DOHH2 (cell line): ENCODE results near the gene AJAP1.

Experiments used
- H3F3A ChIP-seq: fragments of 200-600 bp; sonication (generic), shearing (Covaris generic); 2 replicates; pipeline ENCODE4 v1.6.0; 2016; ENCODE audit warnings: antibody characterized with exemption, mild to moderate bottlenecking; ENCODE audit not compliant: control insufficient read depth, insufficient read depth
- H3K27ac ChIP-seq: fragments of 200-600 bp; sonication (generic); 2 replicates; pipeline ENCODE4 v1.5.1; 2014; ENCODE audit warnings: low read depth, mild to moderate bottlenecking, low read length, moderate library complexity
- H3K27me3 ChIP-seq: fragments of 200-600 bp; sonication (generic); 2 replicates; pipeline ENCODE4 v1.6.1; 2014; ENCODE audit warnings: mild to moderate bottlenecking, low read length, mixed read lengths; ENCODE audit not compliant: control insufficient read depth
- H3K36me3 ChIP-seq: fragments of 200-600 bp; sonication (generic); 2 replicates; pipeline ENCODE4 v1.6.1; 2014; ENCODE audit warnings: mild to moderate bottlenecking, low read length, moderate library complexity, mixed read lengths; ENCODE audit not compliant: control insufficient read depth
- H3K4me1 ChIP-seq: fragments of 200-600 bp; sonication (generic); 2 replicates; pipeline ENCODE4 v1.6.1; 2014; ENCODE audit warnings: mild to moderate bottlenecking, low read length, mixed read lengths; ENCODE audit not compliant: control insufficient read depth
- H3K4me2 ChIP-seq: fragments of 200-600 bp; sonication (generic); 2 replicates; pipeline ENCODE4 v1.6.0; 2014; ENCODE audit warnings: mild to moderate bottlenecking, low read length, moderate library complexity
- H3K4me3 ChIP-seq: fragments of 200-600 bp; sonication (generic); 2 replicates; pipeline ENCODE4 v1.5.1; 2014; ENCODE audit warnings: mild to moderate bottlenecking, low read length, mixed read lengths
- H3K79me2 ChIP-seq: fragments of 200-600 bp; sonication (generic); 2 replicates; pipeline ENCODE4 v1.6.1; 2014; ENCODE audit warnings: mild to moderate bottlenecking, low read length, mixed read lengths; ENCODE audit not compliant: control insufficient read depth
- H3K9me2 ChIP-seq: fragments of 200-600 bp; sonication (generic); replicated peaks from 2 replicates; pipeline ENCODE4 v1.6.1; 2014; ENCODE audit warnings: mild to moderate bottlenecking, low read length, mixed read lengths; ENCODE audit not compliant: control insufficient read depth
- H3K9me3 ChIP-seq: fragments of 200-600 bp; sonication (generic); 2 replicates; pipeline ENCODE4 v1.6.1; 2014; ENCODE audit warnings: antibody characterized with exemption, low read length, mixed read lengths; ENCODE audit not compliant: control insufficient read depth, insufficient read depth
- H4K20me1 ChIP-seq: fragments of 200-600 bp; sonication (generic); 2 replicates; pipeline ENCODE4 v1.6.0; 2014; ENCODE audit warnings: low read depth, mild to moderate bottlenecking, antibody characterized with exemption, low read length, moderate library complexity; ENCODE audit not compliant: control insufficient read depth, insufficient read depth
- EZH2phosphoT487 ChIP-seq: fragments of 200-600 bp; sonication (generic); IDR thresholded peaks from 2 replicates; pipeline ENCODE4 v1.6.1; 2017; ENCODE audit warnings: borderline replicate concordance, mild to moderate bottlenecking, antibody characterized with exemption, low read length, moderate library complexity, mixed read lengths
- TF ChIP-seq, protein P1 (sequence below): fragments of 200-600 bp; sonication (generic); IDR thresholded peaks from one replicate; pipeline ENCODE4 v1.5.1; 2014; ENCODE audit warnings: antibody characterized with exemption, mild to moderate bottlenecking, low read depth, low read length; ENCODE audit not compliant: poor library complexity, severe bottlenecking

The AJAP1 gene, protein sequence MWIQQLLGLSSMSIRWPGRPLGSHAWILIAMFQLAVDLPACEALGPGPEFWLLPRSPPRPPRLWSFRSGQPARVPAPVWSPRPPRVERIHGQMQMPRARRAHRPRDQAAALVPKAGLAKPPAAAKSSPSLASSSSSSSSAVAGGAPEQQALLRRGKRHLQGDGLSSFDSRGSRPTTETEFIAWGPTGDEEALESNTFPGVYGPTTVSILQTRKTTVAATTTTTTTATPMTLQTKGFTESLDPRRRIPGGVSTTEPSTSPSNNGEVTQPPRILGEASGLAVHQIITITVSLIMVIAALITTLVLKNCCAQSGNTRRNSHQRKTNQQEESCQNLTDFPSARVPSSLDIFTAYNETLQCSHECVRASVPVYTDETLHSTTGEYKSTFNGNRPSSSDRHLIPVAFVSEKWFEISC

DNA sequence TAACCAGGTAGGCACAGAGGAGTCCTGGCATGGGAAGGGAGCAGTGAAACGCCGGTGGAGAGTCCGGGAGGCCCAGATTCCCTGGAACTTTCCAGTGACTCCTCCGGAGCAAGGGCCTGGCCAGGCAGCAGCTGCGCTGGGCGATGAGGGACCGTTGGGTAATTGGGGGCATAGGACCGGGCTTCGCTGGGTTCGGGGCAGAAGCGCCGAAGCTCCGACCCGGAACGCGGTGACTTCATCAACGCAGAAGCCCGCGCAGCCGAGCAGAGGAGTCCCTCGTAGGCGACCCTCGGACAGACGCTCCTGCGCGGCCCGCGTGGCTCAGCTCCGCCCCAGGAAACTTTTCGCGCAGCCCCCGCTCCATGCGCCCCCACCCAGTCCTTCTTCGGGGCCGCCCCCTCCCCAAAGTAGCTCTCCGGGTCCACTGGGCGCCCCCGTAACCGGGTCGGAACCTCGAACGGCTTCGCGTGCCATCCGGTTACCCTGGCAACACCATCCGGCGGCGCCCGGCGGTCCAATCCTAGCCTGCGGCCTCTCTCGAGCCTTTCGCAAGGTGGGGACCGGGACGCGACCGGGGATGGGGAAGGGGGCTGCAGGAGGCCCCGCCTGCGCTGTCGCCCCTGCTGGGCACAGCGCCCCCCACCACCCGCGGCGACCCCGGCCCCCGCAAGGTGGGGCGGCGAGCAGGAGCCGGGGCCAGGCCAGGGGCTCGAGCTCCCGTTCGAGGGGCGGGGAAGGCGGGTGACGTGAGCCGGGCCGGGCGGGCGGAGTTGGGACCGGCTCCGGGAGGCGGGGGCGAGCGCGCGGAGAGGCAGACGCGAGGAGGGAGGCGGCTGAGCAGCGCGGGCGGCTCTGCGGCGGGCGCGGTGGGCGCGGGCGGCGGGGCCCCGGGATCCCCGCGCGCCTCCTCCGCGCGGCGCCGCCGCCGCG, at the start of gene AJAP1:
Gene AJAP1, plus strand, starts transcription at position 814 of the 930 bp plus-strand sequence. CDS start 817 bp downstream, outside the sequence.
- no peak within 1 kb of the TSS for H3K4me3 ChIP-seq
- peaks cover 21% of the 10 kb centered on the region for H3K4me1 ChIP-seq
- H3F3A ChIP-seq: no peaks in the 10 kb centered on the region
- no peaks in the 10 kb centered on the region for H3K79me2 ChIP-seq
- no peak within 1 kb of the TSS for H3K27ac ChIP-seq
- peaks cover 29% of the 10 kb centered on the region for H3K27me3 ChIP-seq
- TF ChIP-seq EZH2phosphoT487: no peak
- TF ChIP-seq, protein P1, sequence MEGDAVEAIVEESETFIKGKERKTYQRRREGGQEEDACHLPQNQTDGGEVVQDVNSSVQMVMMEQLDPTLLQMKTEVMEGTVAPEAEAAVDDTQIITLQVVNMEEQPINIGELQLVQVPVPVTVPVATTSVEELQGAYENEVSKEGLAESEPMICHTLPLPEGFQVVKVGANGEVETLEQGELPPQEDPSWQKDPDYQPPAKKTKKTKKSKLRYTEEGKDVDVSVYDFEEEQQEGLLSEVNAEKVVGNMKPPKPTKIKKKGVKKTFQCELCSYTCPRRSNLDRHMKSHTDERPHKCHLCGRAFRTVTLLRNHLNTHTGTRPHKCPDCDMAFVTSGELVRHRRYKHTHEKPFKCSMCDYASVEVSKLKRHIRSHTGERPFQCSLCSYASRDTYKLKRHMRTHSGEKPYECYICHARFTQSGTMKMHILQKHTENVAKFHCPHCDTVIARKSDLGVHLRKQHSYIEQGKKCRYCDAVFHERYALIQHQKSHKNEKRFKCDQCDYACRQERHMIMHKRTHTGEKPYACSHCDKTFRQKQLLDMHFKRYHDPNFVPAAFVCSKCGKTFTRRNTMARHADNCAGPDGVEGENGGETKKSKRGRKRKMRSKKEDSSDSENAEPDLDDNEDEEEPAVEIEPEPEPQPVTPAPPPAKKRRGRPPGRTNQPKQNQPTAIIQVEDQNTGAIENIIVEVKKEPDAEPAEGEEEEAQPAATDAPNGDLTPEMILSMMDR: no peak
- H3K9me2 ChIP-seq: no peaks in the 10 kb centered on the region
- no peak within 1 kb of the TSS for H3K4me2 ChIP-seq
- H3K36me3 ChIP-seq: no peaks in the 10 kb centered on the region
- H4K20me1 ChIP-seq: no peaks in the 10 kb centered on the region
- H3K9me3 ChIP-seq: no peaks in the 10 kb centered on the region

DNA sequence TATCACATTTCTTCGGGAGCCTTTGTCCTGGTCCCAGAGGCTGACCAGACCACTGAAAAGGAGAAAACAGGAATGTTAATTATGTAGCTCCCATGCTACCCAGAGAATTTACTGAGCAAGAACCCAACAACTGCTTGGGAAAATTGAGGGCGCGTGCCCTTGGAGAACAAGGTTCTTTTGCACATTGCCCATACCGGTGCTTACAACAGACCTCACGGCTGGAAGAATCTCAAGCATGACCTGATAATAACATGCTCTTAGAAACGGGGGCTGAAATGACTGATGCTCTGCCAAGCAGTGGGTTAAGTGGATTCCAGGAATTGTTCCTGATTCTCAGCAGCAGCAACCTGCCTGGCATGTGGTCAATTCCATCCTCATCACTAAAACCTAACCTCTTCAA, 49.3 kb upstream of the AJAP1 start:
- Histone ChIP-seq H3K79me2 (no peaks in the 10 kb centered on the region), H3K4me3 (no peak overlapping the region), H3K9me3 (peaks cover 10% of the 10 kb centered on the region), H4K20me1 (no peaks in the 10 kb centered on the region), H3K36me3 (no peaks in the 10 kb centered on the region), H3K27me3 (peaks cover 28% of the 10 kb centered on the region), H3K9me2 (no peaks in the 10 kb centered on the region), H3K4me1 (no peaks in the 10 kb centered on the region), H3K4me2 (no peak overlapping the region), H3K27ac (no peak overlapping the region), H3F3A (no peaks in the 10 kb centered on the region)
- no peak for TF ChIP-seq EZH2phosphoT487
- TF ChIP-seq, protein P1: no peak

DNA sequence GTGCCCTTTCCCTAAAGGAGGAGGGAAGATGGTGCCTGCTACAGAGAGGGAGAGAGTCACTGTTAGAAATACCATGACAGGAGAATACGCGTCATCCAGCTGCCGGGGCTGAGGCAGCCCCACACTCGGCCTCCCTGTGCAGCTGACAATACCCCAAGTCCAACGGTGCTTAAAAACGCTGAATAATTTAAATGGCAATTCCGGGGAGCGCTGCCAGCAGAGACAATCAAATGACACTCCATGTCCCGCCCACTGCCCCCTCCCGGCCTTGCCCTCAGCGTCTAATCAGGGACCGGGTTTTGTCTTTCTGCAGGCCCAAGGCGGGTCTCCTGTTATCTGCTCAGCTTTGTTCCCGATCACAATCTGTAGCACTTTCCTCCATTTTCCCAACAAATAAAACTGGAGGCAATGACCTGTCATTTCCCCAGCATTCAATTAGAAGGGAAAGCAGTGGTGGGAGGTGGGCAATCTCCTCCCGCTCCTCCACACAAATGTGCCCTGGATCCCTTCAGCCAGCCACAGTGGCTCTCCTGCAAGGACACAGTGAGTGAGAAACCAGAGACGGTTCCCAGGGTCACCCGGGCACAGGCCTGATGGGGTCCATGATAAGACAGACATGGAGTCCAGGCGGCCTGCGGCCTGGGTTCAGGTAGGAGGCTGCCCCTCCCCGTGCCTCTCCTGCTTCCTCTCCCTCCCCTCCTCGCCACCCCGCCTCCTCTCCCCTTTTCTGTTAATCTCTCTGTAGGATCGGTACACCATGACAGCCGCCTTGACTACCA, 42.7 kb upstream of the AJAP1 start:
- Histone ChIP-seq H3K27ac (no peak overlapping the region), H3F3A (no peaks in the 10 kb centered on the region), H3K4me3 (no peak overlapping the region), H3K27me3 (no peaks in the 10 kb centered on the region), H3K4me1 (no peaks in the 10 kb centered on the region), H3K9me3 (peaks cover 15% of the 10 kb centered on the region), H3K36me3 (no peaks in the 10 kb centered on the region), H3K79me2 (no peaks in the 10 kb centered on the region), H3K4me2 (no peak overlapping the region), H3K9me2 (no peaks in the 10 kb centered on the region), H4K20me1 (no peaks in the 10 kb centered on the region)
- TF ChIP-seq, protein P1: no peak
- no peak for TF ChIP-seq EZH2phosphoT487
